ENCODE results near the gene TFAP2B.

TFAP2B gene

DNA sequence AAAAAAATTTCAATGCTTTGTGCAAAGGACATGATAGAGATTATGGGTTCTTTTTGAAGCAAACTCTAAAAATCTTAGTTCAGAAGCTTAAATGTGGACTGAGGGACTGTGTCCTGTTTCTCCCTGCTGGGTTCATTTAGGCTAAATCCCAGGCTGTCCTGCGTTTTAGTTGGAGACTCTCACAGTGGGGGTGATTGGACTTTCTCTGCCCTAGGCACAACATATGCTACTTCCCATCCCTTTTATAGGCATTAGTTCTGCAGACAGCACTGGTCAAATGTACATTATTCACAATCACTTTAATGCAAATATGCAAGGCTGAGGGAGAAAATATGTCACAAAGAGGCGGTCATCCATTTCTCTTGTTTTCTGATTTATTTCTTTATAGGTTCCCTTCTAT, 71.3 kb downstream of the TFAP2B start:
- TF ChIP-seq POLR2A (IDR thresholded peaks at IDR 0.05; ENCODE audit: low read depth, low read length) (no peak), POLR2AphosphoS5 (IDR thresholded peaks at IDR 0.05; ENCODE audit: low read depth, low read length) (no peak), TAF1 (IDR thresholded peaks at IDR 0.05; ENCODE audit: borderline replicate concordance, low read depth, low read length) (no peak)
- FAIRE-seq (no peak), DNase-seq (ENCODE audit: insufficient read length) (no peak)

DNA sequence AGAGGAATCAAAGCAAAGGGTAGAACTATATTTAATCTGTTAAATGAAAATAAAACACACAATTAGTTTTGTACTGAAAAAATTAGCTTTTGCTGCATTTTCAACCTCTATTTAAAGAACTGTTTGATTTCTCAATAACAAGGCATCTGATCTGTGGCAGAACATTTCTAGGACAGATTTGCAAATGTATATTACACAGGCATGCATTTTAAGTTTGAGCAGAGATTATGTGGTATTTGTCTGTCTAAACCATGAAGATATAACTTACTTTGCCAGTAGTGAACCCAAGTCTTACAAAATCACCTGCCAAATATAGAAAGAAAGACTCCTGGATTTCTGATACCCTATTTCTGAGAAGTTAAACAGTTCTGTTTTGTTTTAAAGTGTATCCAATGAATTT, 71.9 kb downstream of the TFAP2B start:
- TF ChIP-seq TAF1 (IDR thresholded peaks at IDR 0.05; ENCODE audit: borderline replicate concordance, low read depth, low read length) (no peak), POLR2AphosphoS5 (IDR thresholded peaks at IDR 0.05; ENCODE audit: low read depth, low read length) (no peak), POLR2A (IDR thresholded peaks at IDR 0.05; ENCODE audit: low read depth, low read length) (no peak)
- DNase-seq (ENCODE audit: insufficient read length): no peak
- FAIRE-seq: no peak

- FAIRE-seq (no peak), DNase-seq (ENCODE audit: insufficient read length) (no peak)
- no peak for TF ChIP-seq POLR2A (IDR thresholded peaks at IDR 0.05; ENCODE audit: low read depth, low read length)
- no peak for TF ChIP-seq POLR2AphosphoS5 (IDR thresholded peaks at IDR 0.05; ENCODE audit: low read depth, low read length)
- TF ChIP-seq TAF1 (IDR thresholded peaks at IDR 0.05; ENCODE audit: borderline replicate concordance, low read depth, low read length): no peak
Measured at GRCh38 chr6:50891290-50891689, 72.6 kb downstream of the TFAP2B start.

Data from GM12892 (cell line).